NCI-H226 (cell line): Measurements from ENCODE around the gene TRIM45.
"Not testable (repeated sequence)": the region's sequence is repeated elsewhere in the genome, so short reads cannot be mapped to it uniquely, and the experiment has no call there.

ENCODE experiments used
- DNase-seq: peaks from one replicate; pipeline ENCODE4 v3.0.0-alpha.2; 2015

The TRIM45 gene

GRCh38 chr1:117130526-117130925, 9.0 kb upstream of the TRIM45 start:
- no peak for DNase-seq

- no peak for DNase-seq
These were observed 7.0 kb upstream of the TRIM45 start for GRCh38 chr1:117128323-117129079.

- DNase-seq: no peak
These were observed 6.2 kb upstream of the TRIM45 start for GRCh38 chr1:117127795-117128194.

GRCh38 chr1:117124661-117125060, 3.1 kb upstream of the TRIM45 start:
- no peak for DNase-seq

GRCh38 chr1:117123274-117123673, 1.7 kb upstream of the TRIM45 start:
- no peak for DNase-seq

GRCh38 chr1:117122330-117123025, 929 bp upstream of the TRIM45 start:
- DNase-seq: no peak

- no peak for DNase-seq
These were observed 568 bp downstream of the TRIM45 start for GRCh38 chr1:117120774-117121588.

GRCh38 chr1:117119144-117119543, 2.4 kb downstream of the TRIM45 start:
- not testable (repeated sequence) for DNase-seq

- DNase-seq: no peak
These were observed 3.4 kb downstream of the TRIM45 start for GRCh38 chr1:117118137-117118536.

GRCh38 chr1:117117697-117118096, 3.9 kb downstream of the TRIM45 start:
- no peak for DNase-seq

GRCh38 chr1:117116784-117117130, 4.8 kb downstream of the TRIM45 start:
- DNase-seq: no peak

GRCh38 chr1:117116090-117116783, 5.3 kb downstream of the TRIM45 start:
- no peak for DNase-seq

- DNase-seq: no peak
These were observed 6.7 kb downstream of the TRIM45 start for GRCh38 chr1:117114877-117115276.

GRCh38 chr1:117113199-117113598, 8.3 kb downstream of the TRIM45 start:
- no peak for DNase-seq

GRCh38 chr1:117112047-117112717, 9.4 kb downstream of the TRIM45 start:
- no peak for DNase-seq

GRCh38 chr1:117110774-117111173, 10.8 kb downstream of the TRIM45 start:
- no peak for DNase-seq

- no peak for DNase-seq
These were observed 14.2 kb downstream of the TRIM45 start for GRCh38 chr1:117107364-117107763.

GRCh38 chr1:117106478-117106877, 15.1 kb downstream of the TRIM45 start:
- DNase-seq: no peak

GRCh38 chr1:117105722-117106121, 15.8 kb downstream of the TRIM45 start:
- DNase-seq: no peak

GRCh38 chr1:117104986-117105385, 16.6 kb downstream of the TRIM45 start:
- no peak for DNase-seq

- DNase-seq: not testable (repeated sequence)
These were observed 19.7 kb downstream of the TRIM45 start for GRCh38 chr1:117101858-117102257.

- no peak for DNase-seq
These were observed 20.2 kb downstream of the TRIM45 start for GRCh38 chr1:117101334-117101733.
